Glomerular visceral epithelial cell (primary cell): ENCODE data around the gene GALNT9.
"Not testable (repeated sequence)": the region's sequence is repeated elsewhere in the genome, so short reads cannot be mapped to it uniquely, and the experiment has no call there.

Experiments
- DNase-seq: peaks from one replicate; pipeline ENCODE4 v3.0.0-alpha.2; 2016; ENCODE audit errors: extremely low spot score

GALNT9 gene

DNA sequence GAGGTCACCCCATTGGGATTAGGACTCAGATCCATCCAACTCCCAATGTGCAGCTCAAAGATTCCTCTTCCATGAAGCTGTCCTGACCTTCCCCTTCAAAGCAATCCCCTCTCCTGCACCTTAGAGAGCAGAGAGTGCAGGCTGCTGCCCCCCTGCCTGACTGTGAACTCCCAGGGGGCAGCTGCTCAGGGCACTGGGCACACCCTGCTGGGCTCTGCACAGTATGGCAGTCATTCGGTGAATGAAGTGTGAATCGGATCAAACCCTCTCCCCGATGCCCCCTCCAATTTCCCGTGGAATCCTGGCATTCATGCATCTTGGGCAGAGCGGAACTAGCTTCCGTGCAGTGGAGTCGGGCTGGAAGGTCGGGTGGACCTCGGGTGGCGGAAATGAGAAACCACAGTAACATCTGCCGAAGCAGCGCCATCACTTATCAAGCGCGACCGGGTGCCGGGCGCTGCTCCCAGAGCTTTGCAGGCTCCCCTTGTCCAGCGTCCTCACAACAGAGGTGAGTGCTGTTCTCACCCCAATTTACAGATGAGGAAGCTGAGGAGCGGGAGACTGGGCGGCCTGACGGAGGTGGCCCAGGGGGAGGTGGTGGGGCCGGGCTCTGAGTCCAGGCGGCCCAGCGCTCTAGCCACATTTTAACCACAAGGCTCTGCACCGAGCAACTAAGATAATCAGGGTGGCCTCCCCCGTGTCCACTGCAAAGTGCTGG, 14.7 kb downstream of the GALNT9 start:
- peak; percentile 7 for DNase-seq

DNA sequence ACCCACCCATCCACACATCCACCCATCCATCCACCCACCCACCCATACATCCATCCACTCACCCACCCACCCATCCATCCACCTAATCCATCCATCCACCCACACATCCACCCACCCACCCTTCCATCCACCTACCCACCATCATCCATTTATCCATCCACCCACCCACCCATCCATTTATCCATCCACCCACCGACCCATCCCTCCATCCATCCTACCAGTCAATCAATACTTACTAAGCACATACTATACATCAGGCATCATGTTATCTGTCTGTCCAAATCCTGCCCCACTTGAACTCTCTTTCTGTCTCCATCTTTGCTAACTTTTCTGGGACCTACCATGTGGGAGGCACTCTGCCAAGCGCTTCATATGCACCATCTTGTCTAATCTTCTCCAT, 15.4 kb downstream of the GALNT9 start:
- no peak for DNase-seq

DNA sequence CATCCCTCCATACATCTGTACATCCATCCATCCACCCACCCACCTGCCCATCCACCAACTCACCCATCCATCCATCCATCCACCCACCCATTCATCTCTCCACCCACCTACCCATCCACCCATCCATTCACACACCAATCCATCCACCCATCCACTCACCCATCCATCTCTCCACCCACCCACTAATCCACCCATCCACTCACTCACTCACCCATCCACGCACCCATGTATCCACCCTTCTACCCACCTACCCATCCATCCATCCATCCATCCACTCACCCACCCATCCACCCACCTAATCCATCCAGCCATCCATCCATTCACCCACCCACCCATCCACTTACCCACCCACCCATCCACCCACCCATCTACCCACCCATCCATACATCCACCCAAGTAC, 16.2 kb downstream of the GALNT9 start:
- no peak for DNase-seq

GRCh38 chr12:132312516-132312915, 16.9 kb downstream of the GALNT9 start:
- no peak for DNase-seq

- DNase-seq: no peak
Measured at GRCh38 chr12:132311201-132311915, 18.0 kb downstream of the GALNT9 start.

- peak; percentile 68 for DNase-seq
Measured at GRCh38 chr12:132310181-132311040, 19.0 kb downstream of the GALNT9 start.

GRCh38 chr12:132309596-132310086, 19.7 kb downstream of the GALNT9 start:
- DNase-seq: no peak

- no peak for DNase-seq
Measured at GRCh38 chr12:132308853-132309595, 20.4 kb downstream of the GALNT9 start.

- DNase-seq: no peak
Measured at GRCh38 chr12:132307976-132308852, 21.2 kb downstream of the GALNT9 start.

DNA sequence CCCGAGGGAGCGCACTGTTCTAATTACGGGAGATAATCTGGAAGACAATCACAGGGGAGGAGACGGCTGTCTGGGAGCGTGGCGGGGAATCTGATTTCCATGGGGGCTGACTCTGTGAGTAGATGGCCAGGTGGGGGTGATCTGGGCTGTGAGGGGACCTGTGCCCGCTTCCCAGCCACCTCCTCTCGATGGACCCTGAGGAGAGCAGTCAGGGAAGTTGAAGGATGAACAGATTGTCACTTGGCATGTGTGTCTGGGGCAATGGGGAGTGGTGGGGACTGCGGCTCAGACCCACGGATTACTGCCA, 22.6 kb downstream of the GALNT9 start:
- no peak for DNase-seq

- no peak for DNase-seq
Measured at GRCh38 chr12:132305991-132306884, 23.2 kb downstream of the GALNT9 start.

- no peak for DNase-seq
Measured at GRCh38 chr12:132305560-132305966, 23.8 kb downstream of the GALNT9 start.

DNA sequence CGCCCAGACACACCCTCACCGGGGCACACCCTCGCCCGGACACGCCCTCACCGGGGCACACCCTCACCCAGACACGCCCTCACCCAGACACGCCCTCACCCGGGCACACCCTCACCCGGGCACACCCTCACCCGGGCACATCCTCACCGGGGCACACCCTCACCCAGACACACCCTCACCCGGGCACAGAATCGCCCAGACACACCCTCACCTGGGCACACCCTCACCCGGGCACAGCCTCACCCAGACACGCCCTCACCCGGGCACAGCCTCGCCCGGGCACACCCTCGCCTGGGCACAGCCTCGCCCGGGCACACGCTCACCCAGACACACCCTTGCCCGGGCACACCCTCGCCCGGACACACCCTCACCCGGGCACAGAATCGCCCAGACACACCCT, 24.5 kb downstream of the GALNT9 start:
- DNase-seq: not testable (repeated sequence)

DNA sequence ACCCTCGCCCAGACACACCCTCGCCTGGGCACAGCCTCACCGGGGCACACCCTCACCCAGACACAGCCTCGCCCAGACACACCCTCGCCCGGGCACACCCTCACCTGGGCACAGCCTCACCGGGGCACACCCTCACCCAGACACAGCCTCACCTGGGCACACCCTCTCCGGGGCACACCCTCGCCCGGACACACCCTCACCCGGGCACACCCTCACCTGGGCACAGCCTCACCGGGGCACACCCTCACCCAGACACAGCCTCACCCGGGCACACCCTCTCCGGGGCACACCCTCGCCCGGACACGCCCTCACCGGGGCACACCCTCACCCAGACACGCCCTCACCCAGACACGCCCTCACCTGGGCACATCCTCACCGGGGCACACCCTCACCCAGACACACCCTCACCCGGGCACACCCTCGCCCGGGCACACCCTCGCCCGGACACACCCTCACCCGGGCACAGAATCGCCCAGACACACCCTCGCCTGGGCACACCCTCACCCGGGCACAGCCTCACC, 25.5 kb downstream of the GALNT9 start:
- not testable (repeated sequence) for DNase-seq

DNA sequence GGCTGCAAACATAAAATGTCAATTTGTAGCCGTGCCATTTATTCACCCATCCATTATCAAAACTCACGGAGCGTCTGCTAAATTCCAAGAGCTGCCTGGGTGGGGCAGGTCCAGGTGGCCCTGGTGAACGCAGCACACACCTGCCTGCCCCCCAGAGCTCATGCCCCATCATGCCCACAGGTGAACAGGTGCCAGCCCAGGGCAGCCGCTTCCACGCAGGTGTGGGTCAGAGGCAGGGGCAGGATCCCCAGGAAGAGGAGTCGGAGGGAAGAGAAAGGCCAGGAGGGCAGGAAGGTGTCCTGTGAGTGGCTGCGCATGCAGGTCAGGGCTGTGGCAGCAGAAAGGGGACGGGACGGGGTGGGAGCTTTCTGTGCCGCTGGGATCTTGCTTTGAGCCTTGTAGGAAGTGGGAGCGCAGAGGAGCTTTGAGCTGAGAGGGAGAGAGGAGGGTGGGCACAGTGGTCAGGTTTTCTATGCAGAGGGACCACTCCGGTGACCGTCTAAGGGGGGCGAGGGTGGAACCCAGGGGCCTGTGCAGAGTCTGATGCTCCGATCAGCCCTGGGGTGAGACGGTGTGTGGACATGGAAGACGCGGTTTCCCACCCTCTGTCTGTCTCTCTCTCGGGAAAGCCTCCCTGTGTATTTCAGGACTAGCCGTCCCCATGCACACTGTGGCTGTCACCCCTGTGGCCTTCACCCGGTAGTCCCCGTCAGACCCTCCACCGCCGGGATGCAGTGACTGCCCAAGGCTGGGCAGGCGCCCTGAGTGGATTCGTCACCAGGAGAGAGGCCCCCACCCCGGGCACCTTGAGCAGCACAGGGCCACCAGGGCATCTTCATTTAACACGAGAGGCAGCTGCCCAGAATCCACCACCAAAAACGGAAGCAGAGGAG, 26.7 kb downstream of the GALNT9 start:
- DNase-seq: no peak

GRCh38 chr12:132300789-132301722, 28.3 kb downstream of the GALNT9 start:
- DNase-seq: no peak

DNA sequence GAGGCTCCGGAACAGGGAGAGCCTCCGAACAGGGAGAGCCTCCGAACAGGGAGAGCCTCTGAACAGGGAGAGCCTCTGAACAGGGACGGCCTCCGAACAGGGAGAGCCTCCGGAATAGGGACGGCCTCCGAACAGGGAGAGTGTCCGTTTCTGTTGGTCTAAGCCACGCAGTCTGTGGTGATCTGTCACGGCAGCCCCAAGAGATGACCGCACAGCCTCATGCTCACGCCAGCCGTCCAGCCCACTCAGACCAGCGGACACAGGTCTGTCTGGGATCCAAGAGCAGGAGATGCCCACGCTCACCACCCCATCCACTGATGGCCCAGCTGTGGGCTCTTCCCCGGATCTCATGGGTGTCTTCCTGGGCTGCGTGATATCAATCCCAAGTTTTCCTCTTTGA, 33.3 kb downstream of the GALNT9 start:
- no peak for DNase-seq
